Endothelial cell of umbilical vein (primary cell): Measurements from ENCODE around the gene RNF224.

Source experiments
- EZH2 ChIP-seq: IDR thresholded peaks from 2 replicates; pipeline ENCODE4 v1.6.1; 2012; ENCODE audit warnings: borderline replicate concordance, low read depth, mild to moderate bottlenecking, moderate library complexity, low read length, inconsistent platforms; ENCODE audit not compliant: severe bottlenecking
- POLR2A ChIP-seq: IDR thresholded peaks from 2 replicates; pipeline ENCODE4 v1.6.1; 2012; ENCODE audit warnings: low read depth, mild to moderate bottlenecking, control low read depth, low read length
- POLR2AphosphoS5 ChIP-seq: IDR thresholded peaks from 2 replicates; pipeline ENCODE4 v1.6.1; 2012; ENCODE audit warnings: low read depth, mild to moderate bottlenecking, control low read depth, low read length, moderate library complexity; ENCODE audit not compliant: insufficient read depth
- TF ChIP-seq, protein P1 (sequence below), 2 donors: IDR thresholded peaks; 1 replicate in 1 of 2; 2 replicates in 1 of 2; pipeline ENCODE4 v1.5.1; 2011; ENCODE audit warnings: low read length in 2 of 2, mild to moderate bottlenecking in 2 of 2, moderate library complexity in 2 of 2, control low read depth in 1 of 2, inconsistent platforms in 1 of 2, low read depth in 1 of 2; ENCODE audit not compliant: insufficient read depth in 1 of 2; ENCODE audit errors: extremely low read depth in 1 of 2

DNA sequence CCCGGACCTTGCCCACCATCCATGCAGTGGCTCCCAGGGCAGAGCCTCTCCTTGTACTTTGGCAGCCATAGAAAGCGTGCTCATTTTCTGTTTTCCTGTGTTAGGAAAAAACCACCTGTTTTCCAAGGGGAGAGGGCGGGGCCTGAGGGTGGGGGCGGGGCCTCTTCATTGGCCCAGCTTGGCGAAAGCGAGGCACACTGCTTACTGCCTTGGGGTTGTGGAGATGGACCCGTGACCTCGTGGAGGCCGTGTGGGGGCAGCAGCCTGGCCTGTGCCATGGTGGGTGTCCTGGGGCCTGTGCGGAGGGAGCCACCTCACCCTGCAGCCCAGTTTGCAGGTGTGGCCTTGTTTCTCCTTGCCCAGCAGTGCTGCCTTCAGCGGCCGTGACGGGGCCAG is 45.8 kb downstream of the RNF224 start:
- no peak for TF ChIP-seq POLR2A
- TF ChIP-seq, protein P1, sequence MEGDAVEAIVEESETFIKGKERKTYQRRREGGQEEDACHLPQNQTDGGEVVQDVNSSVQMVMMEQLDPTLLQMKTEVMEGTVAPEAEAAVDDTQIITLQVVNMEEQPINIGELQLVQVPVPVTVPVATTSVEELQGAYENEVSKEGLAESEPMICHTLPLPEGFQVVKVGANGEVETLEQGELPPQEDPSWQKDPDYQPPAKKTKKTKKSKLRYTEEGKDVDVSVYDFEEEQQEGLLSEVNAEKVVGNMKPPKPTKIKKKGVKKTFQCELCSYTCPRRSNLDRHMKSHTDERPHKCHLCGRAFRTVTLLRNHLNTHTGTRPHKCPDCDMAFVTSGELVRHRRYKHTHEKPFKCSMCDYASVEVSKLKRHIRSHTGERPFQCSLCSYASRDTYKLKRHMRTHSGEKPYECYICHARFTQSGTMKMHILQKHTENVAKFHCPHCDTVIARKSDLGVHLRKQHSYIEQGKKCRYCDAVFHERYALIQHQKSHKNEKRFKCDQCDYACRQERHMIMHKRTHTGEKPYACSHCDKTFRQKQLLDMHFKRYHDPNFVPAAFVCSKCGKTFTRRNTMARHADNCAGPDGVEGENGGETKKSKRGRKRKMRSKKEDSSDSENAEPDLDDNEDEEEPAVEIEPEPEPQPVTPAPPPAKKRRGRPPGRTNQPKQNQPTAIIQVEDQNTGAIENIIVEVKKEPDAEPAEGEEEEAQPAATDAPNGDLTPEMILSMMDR (IDR thresholded peaks at IDR 0.05; ENCODE audit: extremely low read depth in 1 of 2, insufficient read depth in 1 of 2, low read depth in 1 of 2, low read length in 2 of 2), result no peak
- TF ChIP-seq EZH2, result no peak
- no peak for TF ChIP-seq POLR2AphosphoS5
